ENCODE data around the gene CGA.
A peak's percentile ranks its signal among the peaks of the same experiment; 100 is the strongest.

The CGA gene

DNA sequence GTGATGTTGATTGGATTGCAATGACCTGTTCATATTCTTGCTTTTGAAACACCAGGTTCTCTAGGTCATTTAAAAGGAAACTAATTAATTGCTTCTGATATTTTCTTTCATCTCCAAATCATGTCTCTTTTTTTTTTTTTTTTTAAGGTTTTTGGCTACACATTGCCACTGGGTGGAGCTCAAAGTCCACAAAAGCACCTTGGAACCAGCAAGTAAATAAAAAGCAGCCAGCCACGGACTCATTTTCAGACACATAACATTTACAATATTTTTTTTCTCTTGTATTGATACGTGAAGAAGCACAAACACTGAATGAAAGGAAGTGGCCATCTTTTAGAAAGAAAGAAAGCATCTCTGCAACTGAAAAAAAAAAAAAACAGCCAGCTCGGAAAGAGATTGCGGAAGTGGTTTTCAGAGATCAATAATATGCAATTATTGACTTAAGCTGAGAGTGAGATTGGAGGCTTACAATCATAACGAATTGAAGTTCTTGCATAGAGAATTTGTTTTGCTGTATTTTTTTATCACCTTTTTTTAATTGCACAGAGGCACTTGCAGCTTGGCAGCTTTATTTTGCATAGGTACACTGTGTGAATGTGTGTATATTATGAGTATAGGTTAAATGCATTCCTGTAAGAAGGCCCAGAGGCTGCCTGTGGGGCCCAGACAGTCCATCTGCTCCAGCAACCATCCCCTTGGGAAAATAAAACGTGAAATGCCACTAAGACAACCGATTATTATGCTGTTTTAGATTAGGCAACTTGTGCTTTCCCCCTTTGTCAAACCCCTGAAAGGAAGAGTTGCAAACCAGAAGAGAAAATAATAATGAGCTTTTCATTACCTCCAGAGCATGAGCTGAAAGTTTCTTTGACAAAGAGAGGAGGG, 28.2 kb downstream of the CGA start:
- peak; percentile 13 for DNase-seq (ENCODE audit: low read depth, low spot score)
- Histone ChIP-seq H3K27ac (ENCODE audit: low read length) (no peak overlapping the region), H3K4me1 (ENCODE audit: control insufficient read depth, insufficient read depth, low read length) (no peaks in the 10 kb centered on the region; the same call in 1 of the 2 replicates), H3K27me3 (ENCODE audit: control insufficient read depth, insufficient read depth, low read length) (no peaks in the 10 kb centered on the region), H3K4me3 (ENCODE audit: low read length) (no peak overlapping the region), H3K9me3 (ENCODE audit: control insufficient read depth, insufficient read depth, low read length) (no peaks in the 10 kb centered on the region), H3K36me3 (ENCODE audit: control insufficient read depth, insufficient read depth, low read length) (no peaks in the 10 kb centered on the region)
- WGBS (ENCODE audit: insufficient coverage, insufficient read length) = no CpG with 5 or more reads among the region's 7 CpGs

DNA sequence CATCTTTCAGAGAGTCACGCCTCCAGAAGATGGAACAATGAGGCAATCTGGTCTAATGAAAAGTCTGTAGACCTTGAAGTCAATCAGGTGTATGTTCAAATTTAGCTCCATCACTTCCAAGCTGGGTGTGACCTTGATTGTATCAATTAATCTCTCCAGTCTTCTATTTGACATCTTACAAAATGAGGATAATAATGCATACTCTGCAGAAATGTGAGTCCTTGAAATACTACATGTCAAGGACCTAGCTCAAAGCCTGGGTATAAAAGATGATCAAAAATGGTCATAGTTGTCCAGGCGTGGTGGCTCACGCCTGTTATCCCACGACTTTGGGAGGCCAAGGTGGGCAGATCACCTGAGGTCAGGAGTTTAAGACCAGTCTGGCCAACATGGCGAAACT, 29.8 kb downstream of the CGA start:
- Histone ChIP-seq H3K36me3 (ENCODE audit: control insufficient read depth, insufficient read depth, low read length) (no peaks in the 10 kb centered on the region), H3K4me3 (ENCODE audit: low read length) (no peak overlapping the region), H3K27ac (ENCODE audit: low read length) (no peak overlapping the region), H3K4me1 (ENCODE audit: control insufficient read depth, insufficient read depth, low read length) (no peaks in the 10 kb centered on the region; the same call in 1 of the 2 replicates), H3K9me3 (ENCODE audit: control insufficient read depth, insufficient read depth, low read length) (no peaks in the 10 kb centered on the region), H3K27me3 (ENCODE audit: control insufficient read depth, insufficient read depth, low read length) (no peaks in the 10 kb centered on the region)
- DNase-seq (ENCODE audit: low read depth, low spot score) = no peak
- WGBS (ENCODE audit: insufficient coverage, insufficient read length) = no CpG with 5 or more reads among the region's 5 CpGs

DNA sequence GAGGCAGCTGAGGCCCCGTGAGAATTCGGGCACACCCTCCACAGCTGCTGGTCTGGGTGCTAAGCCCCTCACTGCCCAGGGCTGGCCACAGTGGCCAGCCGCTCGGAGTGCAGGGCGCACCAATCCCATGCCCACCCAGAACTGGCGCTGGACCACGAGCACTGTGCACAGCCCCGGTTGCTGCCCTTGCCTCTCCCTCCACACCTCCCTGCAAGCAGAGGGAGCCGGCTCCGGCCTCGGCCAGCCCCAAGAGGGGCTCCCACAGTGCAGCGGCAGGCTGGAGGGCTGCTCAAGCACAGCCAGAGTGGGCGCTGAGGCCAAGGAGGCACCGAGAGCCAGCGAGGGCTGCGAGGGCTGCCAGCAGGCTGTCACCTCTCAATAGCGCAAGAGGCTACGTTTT, 35.0 kb downstream of the CGA start:
- no peak overlapping the region for H3K4me3 ChIP-seq (ENCODE audit: low read length)
- H3K36me3 ChIP-seq (ENCODE audit: control insufficient read depth, insufficient read depth, low read length) = no peaks in the 10 kb centered on the region
- DNase-seq (ENCODE audit: low read depth, low spot score) = no peak
- no peaks in the 10 kb centered on the region for H3K27me3 ChIP-seq (ENCODE audit: control insufficient read depth, insufficient read depth, low read length)
- H3K27ac ChIP-seq (ENCODE audit: low read length) = no peak overlapping the region
- no peaks in the 10 kb centered on the region for H3K9me3 ChIP-seq (ENCODE audit: control insufficient read depth, insufficient read depth, low read length)
- no CpG with 5 or more reads among the region's 18 CpGs for WGBS (ENCODE audit: insufficient coverage, insufficient read length)
- H3K4me1 ChIP-seq (ENCODE audit: control insufficient read depth, insufficient read depth, low read length) = no peaks in the 10 kb centered on the region

DNA sequence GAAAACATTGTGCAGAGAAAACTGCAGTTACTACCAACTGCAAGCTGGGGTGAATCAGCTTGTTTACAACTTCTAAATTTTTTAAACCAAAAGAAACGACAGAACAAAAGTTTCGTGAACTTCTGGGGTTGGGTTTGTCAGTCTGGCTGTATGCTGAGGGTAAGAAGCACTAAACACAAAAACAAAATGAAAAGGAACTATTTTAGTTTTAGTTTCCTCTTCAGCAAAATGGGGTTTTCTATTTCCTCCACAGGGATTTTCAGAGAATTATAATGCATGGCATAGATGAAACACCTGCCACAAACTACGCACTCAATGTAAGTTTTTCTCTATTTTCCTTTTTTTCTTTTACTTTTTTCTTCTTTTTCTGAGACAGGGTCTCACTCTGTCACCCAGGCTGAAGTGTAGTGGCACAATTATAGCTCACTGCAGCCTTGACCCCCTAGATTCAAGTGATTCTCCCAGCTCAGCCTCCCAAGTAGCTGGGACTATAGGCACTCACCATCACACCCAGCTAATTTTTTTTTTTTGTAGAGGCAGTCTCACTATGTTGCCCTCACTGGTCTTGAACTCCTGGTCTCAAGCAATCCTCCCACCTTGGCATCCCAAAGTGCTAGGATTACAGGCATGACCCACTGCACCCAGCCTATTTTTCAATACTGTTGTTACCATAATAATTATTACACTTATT, 40.6 kb downstream of the CGA start:
- no peaks in the 10 kb centered on the region for H3K9me3 ChIP-seq (ENCODE audit: control insufficient read depth, insufficient read depth, low read length)
- no peaks in the 10 kb centered on the region for H3K36me3 ChIP-seq (ENCODE audit: control insufficient read depth, insufficient read depth, low read length)
- H3K27me3 ChIP-seq (ENCODE audit: control insufficient read depth, insufficient read depth, low read length) = no peaks in the 10 kb centered on the region
- WGBS (ENCODE audit: insufficient coverage, insufficient read length) = no CpG with 5 or more reads among the region's 3 CpGs
- no peak overlapping the region for H3K4me3 ChIP-seq (ENCODE audit: low read length)
- H3K4me1 ChIP-seq (ENCODE audit: control insufficient read depth, insufficient read depth, low read length) = no peaks in the 10 kb centered on the region
- no peak overlapping the region for H3K27ac ChIP-seq (ENCODE audit: low read length)
- DNase-seq (ENCODE audit: low read depth, low spot score) = no peak

DNA sequence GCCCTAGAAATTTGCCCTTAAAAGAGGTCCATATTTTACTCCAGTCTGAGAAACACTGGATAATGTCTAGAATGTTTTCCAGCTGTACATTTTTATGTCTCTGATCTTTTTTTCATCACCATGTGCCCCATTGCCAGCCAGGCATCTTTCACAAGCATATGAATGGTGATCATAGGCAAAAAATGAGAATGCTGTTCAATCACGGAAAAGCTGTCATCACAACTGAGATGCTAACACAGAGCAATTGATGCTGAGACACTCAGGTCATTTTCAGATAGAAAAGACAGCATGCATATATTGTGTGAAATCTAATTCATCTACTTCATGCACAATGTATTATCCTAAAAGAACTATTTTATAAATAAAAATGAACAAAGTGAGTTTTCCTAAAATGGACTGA, 41.6 kb downstream of the CGA start:
- Histone ChIP-seq H3K27me3 (ENCODE audit: control insufficient read depth, insufficient read depth, low read length) (no peaks in the 10 kb centered on the region), H3K4me3 (ENCODE audit: low read length) (no peak overlapping the region), H3K27ac (ENCODE audit: low read length) (no peak overlapping the region), H3K4me1 (ENCODE audit: control insufficient read depth, insufficient read depth, low read length) (no peaks in the 10 kb centered on the region), H3K36me3 (ENCODE audit: control insufficient read depth, insufficient read depth, low read length) (no peaks in the 10 kb centered on the region), H3K9me3 (ENCODE audit: control insufficient read depth, insufficient read depth, low read length) (no peaks in the 10 kb centered on the region)
- no CpG with 5 or more reads among the region's 1 CpG for WGBS (ENCODE audit: insufficient coverage, insufficient read length)
- no peak for DNase-seq (ENCODE audit: low read depth, low spot score)

DNA sequence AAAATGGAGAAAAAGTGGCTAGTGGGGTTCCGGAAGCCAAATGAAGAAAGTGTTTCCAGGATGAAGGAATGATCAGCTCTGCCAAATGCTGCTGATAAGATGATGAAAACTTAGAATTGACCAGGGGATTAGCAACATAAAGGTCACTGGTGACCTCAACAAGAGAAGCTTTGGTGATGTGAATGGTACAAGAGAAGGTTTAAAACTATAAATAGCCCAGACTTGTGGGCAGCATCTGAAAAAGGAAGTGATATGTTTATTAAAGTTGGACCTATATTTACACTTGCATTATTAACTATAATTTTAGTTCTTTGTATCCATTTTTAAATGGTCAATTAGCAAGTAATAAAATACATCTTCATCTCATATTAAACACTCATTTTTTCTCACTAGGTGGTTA, 45.1 kb downstream of the CGA start:
- DNase-seq (ENCODE audit: low read depth, low spot score) = no peak
- Histone ChIP-seq H3K9me3 (ENCODE audit: control insufficient read depth, insufficient read depth, low read length) (no peaks in the 10 kb centered on the region), H3K27ac (ENCODE audit: low read length) (no peak overlapping the region), H3K4me1 (ENCODE audit: control insufficient read depth, insufficient read depth, low read length) (no peaks in the 10 kb centered on the region), H3K4me3 (ENCODE audit: low read length) (no peak overlapping the region), H3K36me3 (ENCODE audit: control insufficient read depth, insufficient read depth, low read length) (no peaks in the 10 kb centered on the region), H3K27me3 (ENCODE audit: control insufficient read depth, insufficient read depth, low read length) (no peaks in the 10 kb centered on the region)
- no CpG with 5 or more reads among the region's 1 CpG for WGBS (ENCODE audit: insufficient coverage, insufficient read length)

DNA sequence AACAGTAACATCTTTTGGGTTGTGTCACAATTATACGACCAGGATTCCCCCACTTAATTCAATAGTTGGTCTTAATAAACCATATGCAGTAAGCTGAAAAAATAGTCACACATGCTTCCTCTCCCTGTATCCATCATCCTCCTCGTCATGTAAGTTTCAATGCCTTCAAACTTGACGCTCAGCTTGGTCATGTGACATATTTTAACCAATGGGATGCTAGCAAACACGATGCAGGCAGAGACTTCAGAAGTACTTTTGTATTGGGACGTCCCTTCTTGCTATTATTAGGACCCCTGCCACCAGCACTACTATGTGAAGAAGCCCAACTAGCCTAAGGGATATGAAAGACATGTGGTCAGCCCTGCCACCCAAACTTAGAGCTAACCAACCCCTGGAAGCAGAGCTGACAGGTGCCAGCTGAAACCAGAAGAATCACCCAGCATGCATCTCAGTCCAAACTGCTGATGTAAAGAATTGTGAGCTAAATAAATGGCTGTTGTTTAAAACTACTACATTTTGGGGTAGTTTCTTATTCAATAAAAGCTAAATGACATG, 49.3 kb downstream of the CGA start:
- H3K4me1 ChIP-seq (ENCODE audit: control insufficient read depth, insufficient read depth, low read length) = no peaks in the 10 kb centered on the region
- no peak overlapping the region for H3K4me3 ChIP-seq (ENCODE audit: low read length)
- H3K27ac ChIP-seq (ENCODE audit: low read length) = no peak overlapping the region
- H3K27me3 ChIP-seq (ENCODE audit: control insufficient read depth, insufficient read depth, low read length) = no peaks in the 10 kb centered on the region
- no CpG with 5 or more reads among the region's 5 CpGs for WGBS (ENCODE audit: insufficient coverage, insufficient read length)
- DNase-seq (ENCODE audit: low read depth, low spot score) = no peak
- H3K36me3 ChIP-seq (ENCODE audit: control insufficient read depth, insufficient read depth, low read length) = no peaks in the 10 kb centered on the region
- no peaks in the 10 kb centered on the region for H3K9me3 ChIP-seq (ENCODE audit: control insufficient read depth, insufficient read depth, low read length)

DNA sequence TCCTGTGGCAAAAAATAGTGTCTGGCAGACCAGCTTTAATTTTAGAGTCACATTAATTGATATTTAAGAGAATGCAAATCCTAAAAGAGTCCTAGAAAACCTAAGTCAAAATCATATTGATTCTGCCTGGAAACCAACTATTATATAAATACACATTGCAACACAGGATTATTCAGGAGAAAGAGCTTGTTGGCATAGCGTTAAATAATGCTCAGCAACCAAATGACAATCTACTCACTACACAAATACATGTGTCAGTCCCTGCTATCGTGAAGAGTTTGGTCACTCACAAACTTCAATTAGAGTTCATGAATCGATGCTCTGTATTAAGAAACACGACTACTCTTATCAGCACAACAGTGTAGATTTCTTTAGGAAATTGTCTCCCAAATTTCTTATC, 54.2 kb downstream of the CGA start:
- Histone ChIP-seq H3K4me3 (ENCODE audit: low read length) (no peak overlapping the region), H3K9me3 (ENCODE audit: control insufficient read depth, insufficient read depth, low read length) (no peaks in the 10 kb centered on the region), H3K27ac (ENCODE audit: low read length) (no peak overlapping the region), H3K36me3 (ENCODE audit: control insufficient read depth, insufficient read depth, low read length) (no peaks in the 10 kb centered on the region), H3K27me3 (ENCODE audit: control insufficient read depth, insufficient read depth, low read length) (no peaks in the 10 kb centered on the region), H3K4me1 (ENCODE audit: control insufficient read depth, insufficient read depth, low read length) (no peaks in the 10 kb centered on the region)
- DNase-seq (ENCODE audit: low read depth, low spot score) = no peak
- WGBS (ENCODE audit: insufficient coverage, insufficient read length) = no CpG with 5 or more reads among the region's 4 CpGs

Data from iPS DF 6.9 (cell line).